CD4-positive, alpha-beta T cell treated with Interferon alpha-2 for 1 hour (primary cell): ENCODE results near the gene OPRL1.
"Not testable (repeated sequence)": the region's sequence is repeated elsewhere in the genome, so short reads cannot be mapped to it uniquely, and the experiment has no call there.

Source experiments
- DNase-seq, 2 donors: peaks; one replicate each; pipeline ENCODE4 v3.0.0-alpha.2; 2020 to 2022

OPRL1 gene

DNA sequence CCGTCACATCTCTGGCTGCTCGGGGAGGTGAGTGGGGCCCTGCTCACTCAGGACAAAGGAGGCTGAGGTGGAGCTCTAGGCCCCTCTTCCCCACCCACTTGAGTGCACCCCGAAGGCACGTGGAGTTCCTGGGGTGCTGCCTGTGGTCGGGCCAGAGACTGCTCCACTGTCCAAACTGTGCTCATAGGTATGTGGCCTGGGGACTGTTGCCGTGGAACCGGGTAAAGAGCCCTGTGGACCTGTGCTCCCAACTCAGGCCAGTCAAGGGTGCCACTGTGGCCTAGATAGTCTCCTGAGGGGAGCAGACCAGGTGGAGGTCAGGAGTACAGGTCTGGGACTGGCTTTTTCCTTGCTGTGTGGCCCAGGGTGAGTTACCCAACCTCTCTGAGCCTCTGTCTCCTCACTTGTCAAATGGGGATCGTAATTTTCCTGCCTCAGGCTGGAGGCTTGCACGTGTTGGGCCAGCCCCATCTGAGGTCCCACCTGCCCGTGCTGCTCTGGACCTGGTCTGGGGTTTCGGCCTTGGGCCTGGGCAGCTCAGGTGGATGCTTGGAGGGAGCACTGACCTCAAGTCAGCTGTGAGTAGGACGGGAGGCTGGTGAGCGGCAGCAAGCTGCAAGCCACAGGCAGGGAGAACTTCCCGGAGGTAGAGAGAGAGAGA is 39.9 kb downstream of the OPRL1 start:
- no peak for DNase-seq

DNA sequence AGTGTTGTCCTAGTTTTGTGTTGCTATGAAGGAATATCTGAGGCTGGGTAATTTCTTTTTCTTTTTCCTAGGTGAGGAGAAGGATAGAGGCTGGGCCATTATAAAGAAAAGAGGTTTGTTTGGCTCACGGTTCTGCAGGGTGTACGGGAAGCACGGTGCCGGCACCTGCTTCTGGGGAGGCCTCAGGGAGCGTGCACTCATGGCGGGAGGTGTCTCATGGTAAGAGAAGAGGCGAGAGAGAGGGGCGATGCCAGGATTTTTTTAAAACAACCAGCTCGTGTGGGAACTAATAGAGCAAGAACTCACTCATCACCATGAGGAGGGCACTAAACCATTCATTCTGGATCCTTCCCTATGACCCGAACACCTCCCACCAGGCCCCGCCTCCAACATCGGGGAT is 41.7 kb downstream of the OPRL1 start:
- no peak for DNase-seq

DNA sequence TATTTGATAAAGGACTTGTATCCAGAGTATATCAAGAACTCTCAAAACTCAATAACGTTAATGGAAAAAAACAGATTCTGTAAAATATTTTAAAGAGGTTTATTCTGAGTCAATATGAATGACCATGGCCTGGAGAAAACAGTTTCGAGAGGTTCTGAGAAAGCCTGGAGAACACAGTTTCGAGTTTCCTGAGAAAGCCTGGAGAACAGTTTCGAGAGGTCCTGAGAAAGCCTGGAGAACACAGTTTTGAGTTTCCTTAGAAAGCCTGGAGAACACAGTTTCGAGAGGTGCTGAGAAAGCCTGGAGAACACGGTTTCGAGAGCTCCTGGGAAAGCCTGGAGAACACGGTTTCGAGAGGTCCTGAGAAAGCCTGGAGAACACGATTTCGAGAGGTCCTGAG is 43.0 kb downstream of the OPRL1 start:
- DNase-seq, result not testable (repeated sequence)

DNA sequence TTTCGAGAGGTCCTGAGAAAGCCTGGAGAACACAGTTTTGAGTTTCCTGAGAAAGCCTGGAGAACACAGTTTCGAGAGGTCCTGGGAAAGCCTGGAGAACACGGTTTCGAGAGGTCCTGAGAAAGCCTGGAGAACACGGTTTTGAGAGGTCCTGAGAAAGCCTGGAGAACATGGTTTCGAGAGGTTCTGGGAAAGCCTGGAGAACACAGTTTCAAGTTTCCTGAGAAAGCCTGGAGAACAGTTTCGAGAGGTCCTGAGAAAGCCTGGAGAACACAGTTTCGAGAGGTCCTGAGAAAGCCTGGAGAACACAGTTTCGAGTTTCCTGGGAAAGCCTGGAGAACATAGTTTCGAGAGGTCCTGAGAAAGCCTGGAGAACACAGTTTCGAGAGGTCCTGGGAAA is 43.6 kb downstream of the OPRL1 start:
- DNase-seq, result not testable (repeated sequence)

DNA sequence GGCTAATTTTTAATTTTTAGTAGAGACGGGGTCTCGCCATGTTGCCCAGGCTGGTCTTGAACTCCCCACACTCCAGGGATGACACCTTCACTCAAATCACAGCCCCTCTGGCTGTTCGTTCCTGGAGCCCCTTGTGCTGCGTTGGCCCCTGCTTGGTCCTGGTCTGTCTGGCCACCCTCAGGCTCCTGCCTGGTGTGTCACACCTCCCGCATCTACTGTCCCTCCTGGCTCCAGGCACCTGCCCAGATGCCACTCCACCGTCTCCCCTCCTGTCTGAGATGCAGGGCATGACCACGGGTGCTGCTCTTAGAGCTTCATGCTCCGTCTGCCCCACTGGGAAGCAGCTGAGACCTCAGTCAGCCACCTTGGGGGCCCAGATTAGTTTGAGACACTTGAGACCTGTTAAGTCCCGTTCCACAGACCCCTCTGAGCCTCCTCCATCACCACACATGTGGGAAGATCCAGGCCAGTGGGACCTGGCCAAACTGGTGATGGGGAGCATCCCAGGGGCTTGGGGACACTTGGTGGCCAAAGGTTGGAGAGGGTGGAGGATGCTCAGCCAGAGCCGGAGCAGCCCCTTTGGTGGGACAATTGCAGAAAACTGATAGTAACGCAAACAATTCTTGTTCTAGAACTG is 49.4 kb downstream of the OPRL1 start:
- DNase-seq, result no peak

DNA sequence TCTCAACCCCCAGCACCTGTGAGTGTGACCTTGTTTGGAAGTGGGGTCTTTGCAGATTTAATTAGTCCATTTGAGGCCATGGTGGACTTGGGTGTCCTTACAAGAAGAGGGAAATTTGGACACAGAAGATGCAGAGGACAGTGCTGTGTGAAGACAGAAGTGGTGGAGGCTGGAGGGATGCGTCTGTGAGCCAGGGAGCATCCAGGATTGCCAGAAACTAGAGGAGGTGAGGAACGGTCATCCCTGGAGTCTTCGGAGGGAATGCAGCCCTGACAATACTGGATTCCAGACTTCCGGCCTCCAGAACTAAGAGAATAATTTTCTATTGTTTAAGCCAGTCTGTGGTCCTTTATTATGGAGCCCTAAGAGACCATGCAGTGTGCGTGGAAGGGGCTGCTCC is 50.4 kb downstream of the OPRL1 start:
- no peak for DNase-seq

DNA sequence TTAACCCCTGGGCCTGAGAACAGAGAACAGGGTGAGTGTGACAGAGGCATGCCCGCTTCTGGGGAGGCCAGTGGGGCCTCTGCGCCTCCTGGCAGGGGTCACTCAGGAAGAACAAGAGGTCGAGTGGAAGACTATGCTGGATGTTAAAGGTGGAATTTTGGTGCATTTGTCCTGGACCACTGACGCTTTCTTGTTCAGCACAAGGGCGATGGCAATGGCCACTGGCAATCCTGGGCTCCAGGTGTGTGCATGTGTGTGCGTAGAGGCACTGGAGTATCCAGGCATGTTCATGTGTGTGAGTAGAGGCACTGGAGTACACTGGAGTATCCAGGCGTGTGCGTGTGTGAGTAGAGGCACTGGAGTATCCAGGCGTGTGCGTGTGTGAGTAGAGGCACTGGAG is 51.0 kb downstream of the OPRL1 start:
- DNase-seq, result no peak

DNA sequence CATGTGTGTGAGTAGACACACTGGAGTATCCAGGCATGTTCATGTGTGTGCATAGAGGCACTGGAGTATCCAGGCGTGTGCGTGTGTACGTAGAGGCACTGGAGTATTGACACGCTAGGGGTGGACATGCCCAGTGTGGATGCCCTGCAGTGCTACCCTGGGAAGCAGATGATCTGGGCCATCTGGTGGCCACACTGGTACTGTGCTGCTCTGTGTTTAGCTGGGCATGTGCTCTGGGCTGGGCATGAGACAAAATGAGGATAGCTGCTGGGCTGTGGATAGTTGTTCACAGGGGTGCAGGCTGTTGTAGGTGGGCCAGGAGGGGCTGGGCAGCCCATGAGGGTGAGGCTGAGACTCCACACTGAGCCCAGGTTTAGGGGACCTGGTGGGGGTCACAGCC is 51.5 kb downstream of the OPRL1 start:
- DNase-seq, result no peak

DNA sequence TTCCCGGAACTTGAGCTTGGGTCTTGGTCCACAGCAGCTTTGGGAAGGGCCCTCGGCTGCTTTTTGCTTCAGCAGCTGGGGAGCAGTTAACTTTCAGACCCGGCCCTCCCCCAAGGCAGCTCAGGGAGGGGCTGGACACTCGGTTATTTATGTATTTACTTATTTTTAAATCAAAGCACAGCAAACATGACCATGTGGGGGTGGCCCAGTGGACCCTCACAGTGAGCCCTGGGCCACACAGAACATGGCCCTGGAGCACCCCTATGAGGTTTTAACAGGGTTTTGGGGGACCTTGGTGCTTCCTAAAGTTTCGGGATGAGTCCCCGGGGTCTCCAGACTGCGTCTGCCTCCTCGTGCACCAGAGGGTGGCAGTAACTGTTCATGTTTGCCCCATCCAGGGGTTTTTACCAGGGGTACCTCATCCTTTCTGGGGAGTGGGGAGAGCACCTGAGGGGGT is 54.1 kb downstream of the OPRL1 start:
- no peak for DNase-seq

DNA sequence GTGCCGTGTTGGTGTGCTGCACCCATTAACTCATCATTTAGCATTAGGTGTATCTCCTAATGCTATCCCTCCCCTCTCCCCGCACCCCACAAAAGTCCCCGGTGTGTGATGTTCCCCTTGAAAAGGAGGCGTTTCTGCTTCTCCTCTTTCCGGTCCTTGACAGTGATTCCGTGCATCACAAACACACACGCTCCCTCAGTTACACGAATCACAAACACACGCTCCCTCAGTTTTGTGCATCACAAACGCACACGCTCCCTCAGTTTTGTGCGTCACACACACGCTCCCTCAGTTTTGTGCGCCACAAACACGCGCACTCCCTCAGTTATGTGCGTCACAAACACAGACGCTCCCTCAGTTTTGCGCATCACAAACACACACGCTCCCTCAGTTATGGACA is 54.9 kb downstream of the OPRL1 start:
- DNase-seq, result not testable (repeated sequence)

DNA sequence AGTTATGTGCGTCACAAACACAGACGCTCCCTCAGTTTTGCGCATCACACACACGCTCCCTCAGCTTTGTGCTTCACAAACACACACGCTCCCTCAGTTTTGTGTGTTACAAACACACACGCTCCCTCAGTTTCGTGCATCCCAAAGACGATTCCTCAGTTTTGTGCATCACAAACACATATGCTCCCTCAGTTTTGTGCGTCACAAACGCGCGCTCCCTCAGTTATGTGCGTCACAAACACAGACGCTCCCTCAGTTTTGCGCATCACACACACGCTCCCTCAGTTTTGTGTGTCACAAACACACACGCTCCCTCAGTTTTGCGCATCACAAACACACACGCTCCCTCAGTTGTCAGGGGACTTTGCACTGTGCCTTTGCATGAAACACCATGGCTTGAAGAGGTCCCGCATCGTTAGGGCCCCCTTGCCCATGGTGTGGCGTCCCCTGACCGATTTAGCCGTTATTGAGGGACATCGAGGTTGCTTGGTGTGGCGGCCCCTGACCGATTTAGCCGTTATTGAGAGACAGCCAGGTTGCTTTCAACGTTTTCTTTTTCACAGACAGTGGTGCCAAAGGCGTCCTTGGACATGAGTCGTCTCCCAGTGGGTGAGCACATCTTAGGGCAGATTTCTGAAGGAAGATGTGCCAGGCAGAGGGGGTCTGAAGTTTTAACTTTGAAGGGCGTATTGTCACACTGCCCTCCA is 56.3 kb downstream of the OPRL1 start:
- no peak for DNase-seq

DNA sequence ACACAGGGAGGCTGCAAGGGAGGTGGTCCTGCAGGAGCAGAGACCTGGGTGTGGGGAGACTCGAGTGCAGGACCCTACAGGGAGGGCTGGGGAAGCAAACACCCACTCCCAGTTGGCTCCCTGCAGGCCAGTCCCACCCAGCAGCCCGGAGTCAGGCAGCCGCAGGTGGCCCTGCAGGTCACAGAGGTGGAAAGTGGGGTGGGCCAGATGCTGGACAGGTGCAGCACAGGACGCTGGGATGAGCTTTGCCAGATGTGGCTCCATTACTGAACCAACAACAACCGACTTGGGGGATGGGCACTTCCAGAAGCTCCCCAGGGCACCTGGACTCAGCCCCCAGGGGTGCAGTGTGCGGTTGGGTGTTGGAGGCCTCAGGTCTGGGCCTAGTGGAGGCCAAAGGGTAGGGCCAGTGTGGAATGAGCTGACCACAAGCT is 57.7 kb downstream of the OPRL1 start:
- no peak for DNase-seq

DNA sequence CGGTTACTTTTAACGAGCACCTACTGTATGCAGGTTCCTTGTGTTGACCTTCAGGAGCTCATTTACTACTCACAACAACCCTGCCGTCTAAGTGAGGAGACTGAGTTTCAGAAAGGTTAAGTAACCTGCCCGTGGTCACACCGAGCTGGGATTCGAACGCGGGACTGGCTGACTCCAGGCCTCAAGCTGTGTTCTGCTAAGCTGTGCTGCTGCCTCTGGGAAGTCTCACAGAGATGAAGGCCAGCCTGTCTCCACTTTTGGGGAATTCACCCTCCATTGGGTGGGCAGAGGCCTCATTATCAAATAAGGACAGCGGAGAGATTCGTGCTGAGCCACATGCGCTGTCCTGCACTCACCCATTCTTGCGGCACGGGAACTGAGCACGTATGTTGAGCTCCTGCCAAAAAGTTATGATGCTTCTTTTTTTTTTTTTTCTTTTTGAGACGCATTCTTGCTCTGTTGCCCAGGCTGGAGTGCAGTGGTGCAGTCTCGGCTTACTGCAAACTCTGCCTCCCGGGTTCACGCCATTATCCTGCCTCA is 58.5 kb downstream of the OPRL1 start:
- DNase-seq, result no peak

DNA sequence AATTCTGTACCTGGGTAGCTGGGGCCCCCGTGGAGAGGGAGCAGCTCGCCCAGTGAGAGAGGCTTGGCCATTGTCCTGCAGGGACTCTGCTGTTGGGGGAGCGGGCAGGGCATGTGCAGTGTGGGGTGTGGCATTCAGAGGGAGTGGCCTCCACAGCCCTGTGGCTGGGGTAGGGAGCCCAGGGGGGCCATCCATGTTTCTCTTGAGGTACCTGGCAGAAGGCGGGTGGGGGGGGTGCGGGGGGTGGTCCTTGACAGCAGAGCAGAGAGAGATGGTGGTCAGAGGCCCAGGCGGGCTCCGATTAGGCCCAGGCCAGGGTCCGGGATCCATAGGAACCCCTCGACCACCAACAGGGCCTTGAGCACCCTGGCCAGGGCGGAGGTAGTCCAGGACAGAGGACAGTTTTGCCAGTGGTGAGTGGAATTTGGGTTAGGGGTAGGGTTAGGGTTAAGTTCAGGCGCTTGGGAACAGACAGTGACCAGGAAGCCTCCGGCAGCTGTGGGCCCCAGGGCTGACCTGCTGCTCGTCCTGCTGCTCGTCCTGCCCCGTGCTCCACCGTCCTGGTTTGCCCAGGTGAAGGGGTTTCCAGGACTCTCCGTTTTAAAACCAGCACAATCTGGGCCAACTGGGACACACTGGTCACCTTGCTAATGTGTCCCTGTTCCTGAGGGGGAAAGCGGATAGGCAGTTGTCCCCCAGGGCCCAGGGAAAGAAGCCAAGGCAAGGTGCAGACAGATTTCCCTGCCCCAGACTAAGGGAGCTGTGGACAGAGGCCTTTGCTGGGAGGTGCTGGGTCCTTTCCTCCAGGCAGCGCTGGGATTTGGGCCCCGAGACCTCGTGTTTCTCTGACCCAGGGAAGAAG is 59.5 kb downstream of the OPRL1 start:
- no peak for DNase-seq

DNA sequence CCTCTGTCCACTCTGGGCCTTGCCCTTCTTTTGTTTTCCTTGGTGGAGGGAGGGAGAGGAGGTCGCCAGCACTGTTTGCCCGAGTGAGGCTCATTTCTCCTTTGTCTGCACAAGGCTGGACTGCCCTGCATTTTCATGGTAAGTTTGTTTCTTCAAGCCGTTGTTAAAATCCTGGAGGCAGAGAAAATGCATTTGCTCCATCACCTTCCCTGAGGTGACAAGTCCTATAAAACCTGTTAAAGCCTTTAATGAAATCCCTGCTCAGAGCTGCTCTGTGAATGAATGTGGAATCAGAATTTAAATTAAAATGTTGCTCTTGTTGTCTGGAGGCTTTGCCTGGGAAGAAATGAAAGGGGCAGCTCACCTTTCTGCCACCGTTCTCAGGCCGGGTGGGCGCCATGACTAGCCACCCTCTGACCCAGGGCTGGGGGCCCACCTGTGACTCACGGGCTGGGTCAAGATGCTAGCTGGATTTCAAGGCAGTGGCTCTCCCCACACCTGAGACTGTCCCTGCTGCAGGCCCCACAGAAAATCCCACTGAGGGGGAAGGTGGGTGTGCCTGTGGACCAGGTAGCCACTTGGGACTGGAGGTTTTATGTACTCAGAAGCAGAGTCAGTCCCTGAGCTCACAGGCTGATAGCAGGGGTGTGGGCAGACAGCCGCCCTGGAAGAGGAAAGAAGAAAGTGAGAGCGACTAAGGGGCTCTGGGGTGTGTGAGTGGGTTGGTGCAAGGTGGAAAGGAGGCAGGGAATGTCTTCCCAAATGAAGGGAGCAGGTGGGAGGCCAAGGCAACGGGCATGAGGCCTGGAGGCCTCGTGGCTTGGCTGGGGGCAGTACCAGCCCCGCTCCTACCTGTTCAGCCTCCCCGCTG is 60.4 kb downstream of the OPRL1 start:
- DNase-seq, result no peak

DNA sequence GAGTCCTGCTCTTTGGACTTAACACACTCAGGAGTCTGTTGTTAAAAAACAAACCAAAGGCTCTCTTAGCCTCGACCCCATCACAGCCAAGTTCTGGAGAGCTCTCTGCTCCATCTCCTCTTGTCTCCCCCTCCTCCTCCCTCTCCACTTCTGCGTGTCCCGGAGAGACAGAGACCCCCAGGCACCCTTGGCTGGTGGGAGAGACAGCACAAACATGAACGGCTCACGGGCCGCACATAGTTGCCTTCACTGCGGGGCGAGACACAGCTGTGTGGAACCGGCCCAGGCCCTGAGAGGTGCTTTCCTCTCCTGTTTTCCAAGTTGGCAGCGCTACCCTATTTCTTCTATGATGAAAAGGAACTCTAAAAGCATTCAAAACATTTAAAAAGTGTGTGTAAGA is 61.1 kb downstream of the OPRL1 start:
- DNase-seq, result no peak

DNA sequence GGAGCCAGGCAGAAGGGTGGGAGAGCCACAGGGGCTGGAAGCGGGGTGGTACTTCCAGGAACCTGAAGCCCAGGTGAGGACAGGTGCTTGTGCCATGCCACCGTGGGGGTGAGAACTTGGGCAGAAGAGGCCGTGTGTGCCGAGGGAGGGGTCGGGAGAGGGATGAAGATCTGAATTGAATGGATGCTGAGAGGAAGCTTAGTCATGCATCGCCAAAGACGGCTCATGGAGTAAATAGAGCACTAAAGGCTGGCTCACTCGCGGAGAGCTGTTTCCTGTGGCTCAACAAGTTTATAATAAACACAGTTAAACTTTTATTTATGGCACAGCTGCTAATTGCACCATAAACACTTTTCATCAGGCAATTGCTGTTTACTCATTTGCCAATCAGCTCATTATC is 62.7 kb downstream of the OPRL1 start:
- DNase-seq, result no peak

DNA sequence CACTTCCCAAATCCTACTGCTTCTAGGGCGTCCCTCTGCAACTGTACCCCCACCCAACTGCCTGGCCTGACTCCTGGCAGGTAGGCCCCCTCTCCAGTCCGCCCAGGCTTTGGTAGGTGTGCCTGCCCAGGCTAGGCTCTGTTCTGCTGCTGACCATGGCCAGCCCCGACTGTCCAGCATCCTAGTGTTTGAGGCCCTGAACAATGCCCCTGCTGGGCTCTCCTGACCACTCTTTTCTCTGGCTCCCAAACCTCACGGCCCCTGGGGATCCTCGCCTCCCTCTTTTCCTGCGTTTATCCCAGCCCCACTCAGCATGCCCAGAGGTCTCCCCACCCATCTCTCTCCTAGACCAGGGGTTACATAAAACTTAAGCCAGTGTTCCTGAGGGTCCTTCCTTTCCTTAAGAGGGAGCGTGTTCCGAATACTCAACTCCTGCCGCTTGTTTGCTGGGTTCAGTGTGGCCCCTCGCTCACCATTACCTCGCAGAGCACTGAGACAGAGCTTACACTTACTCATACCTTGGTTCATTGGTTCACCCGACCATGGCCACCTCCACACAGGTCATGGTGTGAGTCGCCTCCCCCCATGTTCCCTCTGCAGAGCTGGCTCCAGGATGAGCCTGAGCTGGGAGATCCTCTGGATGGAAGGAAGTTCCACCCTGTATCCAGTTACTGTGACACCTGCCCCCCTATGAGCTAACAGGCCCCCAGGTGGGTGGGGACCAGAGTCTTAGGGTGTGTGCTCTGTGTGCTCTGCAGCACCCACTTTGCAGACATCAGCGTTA is 63.3 kb downstream of the OPRL1 start:
- no peak for DNase-seq

DNA sequence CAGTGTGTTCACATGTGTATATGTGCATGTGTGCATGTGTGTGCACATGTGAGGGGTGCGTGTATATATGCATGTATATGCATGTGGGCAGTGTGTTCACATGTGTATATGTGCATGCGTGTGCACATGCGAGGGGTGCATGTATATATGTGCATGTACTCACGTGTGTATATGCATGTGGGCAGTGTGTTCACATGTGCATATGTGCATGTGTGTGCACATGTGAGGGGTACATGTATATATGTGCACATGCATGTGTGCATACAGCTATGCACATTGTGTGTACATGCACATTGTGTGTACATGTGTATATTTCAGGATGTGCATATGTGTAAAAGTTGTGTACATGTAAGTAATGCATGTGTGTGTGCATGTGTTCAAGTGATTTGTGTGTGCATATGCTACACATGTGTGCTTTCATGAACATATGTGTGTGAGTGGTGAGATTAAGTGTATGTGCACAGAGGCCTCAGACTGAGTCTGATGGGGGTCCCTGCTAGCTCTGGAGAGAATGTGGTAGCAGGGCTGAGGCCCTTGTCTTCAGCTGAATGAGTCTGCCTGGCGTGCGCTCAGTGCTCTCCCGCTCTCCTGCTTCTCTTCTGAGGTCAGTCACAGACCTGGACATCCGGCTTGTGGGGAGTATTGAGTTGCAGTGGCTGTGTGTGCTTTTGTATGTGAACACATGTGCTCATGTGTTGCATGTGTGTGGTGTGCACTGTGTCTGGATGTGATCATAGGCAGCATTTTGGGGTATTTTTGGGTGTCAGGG is 64.4 kb downstream of the OPRL1 start:
- DNase-seq, result no peak
